ENCODE measurements around the gene CATSPER4.

CATSPER4 gene

DNA sequence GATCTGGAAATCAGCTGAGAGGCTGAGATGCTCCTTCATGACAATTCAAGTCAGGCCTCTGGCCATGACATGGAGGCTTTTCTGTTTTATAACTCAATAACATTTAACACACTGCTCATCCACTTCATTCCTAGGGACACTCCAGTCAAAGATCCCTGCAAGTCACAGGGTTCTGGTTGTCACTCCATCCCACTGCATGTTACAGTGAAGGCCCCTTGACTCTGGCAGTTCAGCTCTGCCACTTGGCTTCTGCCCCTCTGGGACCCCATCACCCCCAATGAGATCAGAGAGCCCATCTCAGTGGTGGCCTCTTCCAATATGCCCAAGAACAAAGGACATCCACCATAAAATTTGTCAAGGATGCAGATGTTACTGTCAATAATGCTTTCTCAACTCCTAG lies 41.5 kb upstream of the CATSPER4 start:
- no peak overlapping the region for H2BK5ac ChIP-seq (ENCODE audit: low read length)
- no peaks in the 10 kb centered on the region for H3K79me1 ChIP-seq (ENCODE audit: low read depth, low read length)
- DNase-seq (ENCODE audit: low spot score) = no peak
- no peak overlapping the region for H3K9ac ChIP-seq (ENCODE audit: low read depth, low read length, poor library complexity)
- no peak overlapping the region for H3K4ac ChIP-seq (ENCODE audit: low read length)
- H3K4me3 ChIP-seq (ENCODE audit: low read length in 2 of 2) = no peak overlapping the region
- no peak overlapping the region for H3K27ac ChIP-seq (replicated peaks; ENCODE audit: low read length)
- no peak overlapping the region for H4K8ac ChIP-seq (ENCODE audit: low read depth, low read length)
- no peak overlapping the region for H3K23ac ChIP-seq (ENCODE audit: low read depth, low read length, poor library complexity)
- no peak overlapping the region for H2AK5ac ChIP-seq (ENCODE audit: low read depth, low read length)
- no peaks in the 10 kb centered on the region for H3K9me3 ChIP-seq (replicated peaks in 1 of 2; ENCODE audit: control insufficient read depth in 2 of 2, insufficient read depth in 1 of 2, low read depth in 1 of 2, low read length in 2 of 2)
- peaks cover 0 to 29% (median 7%) of the 10 kb centered on the region in 3 experiments for H3K27me3 ChIP-seq (ENCODE audit: control insufficient read depth in 3 of 3, insufficient read depth in 3 of 3, low read depth in 1 of 3, low read length in 3 of 3)
- H2BK120ac ChIP-seq (ENCODE audit: low read depth, low read length) = no peak overlapping the region
- H3K4me1 ChIP-seq (ENCODE audit: control insufficient read depth in 2 of 2, insufficient read depth in 1 of 2, low read depth in 1 of 2, low read length in 2 of 2) = peaks cover 0 to under 1% of the 10 kb centered on the region in 2 donors
- no peak overlapping the region for H3K14ac ChIP-seq (ENCODE audit: low read length)
- no peak overlapping the region for H3K4me2 ChIP-seq (ENCODE audit: insufficient read depth, low read length, poor library complexity, severe bottlenecking)
- H2AFZ ChIP-seq (ENCODE audit: low read length) = no peak overlapping the region
- H3K36me3 ChIP-seq (replicated peaks in 1 of 2; ENCODE audit: control insufficient read depth in 2 of 2, insufficient read depth in 2 of 2, low read length in 2 of 2) = no peaks in the 10 kb centered on the region
- no peak overlapping the region for H3K18ac ChIP-seq (ENCODE audit: low read length)
- no peak overlapping the region for H2BK15ac ChIP-seq (ENCODE audit: low read length)
- no peak overlapping the region for H2BK12ac ChIP-seq (ENCODE audit: low read length)
- H4K91ac ChIP-seq (ENCODE audit: low read depth, low read length, poor library complexity) = no peak overlapping the region

DNA sequence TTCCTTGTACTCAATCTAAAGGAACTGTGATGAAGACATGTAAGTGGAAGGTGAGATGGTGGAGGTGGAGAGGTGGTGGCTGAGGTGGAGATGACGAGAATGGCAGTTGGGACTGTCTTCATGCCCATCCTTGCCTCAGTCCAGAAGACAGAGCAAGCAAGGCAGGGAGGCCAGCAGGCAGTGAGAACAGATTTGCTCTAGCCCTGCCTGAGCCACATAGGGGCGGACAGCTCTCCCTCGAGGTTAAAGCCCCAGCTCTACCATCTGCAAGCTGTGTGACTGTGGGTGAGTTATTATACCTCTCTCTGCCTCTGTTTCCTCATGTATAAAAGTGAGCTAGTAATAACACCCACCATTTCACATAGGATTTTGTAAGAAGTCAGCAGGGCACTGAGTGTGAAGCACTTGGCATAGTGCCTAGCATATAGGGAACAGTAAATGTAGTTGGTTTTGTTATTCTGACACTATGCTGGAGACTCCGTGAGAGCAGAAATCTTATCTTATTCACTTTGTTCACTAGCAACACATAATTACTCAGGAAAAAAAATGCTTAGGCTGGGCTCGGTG lies 36.4 kb upstream of the CATSPER4 start:
- peaks cover 0 to 25% (median 12%) of the 10 kb centered on the region in 3 experiments for H3K27me3 ChIP-seq (ENCODE audit: control insufficient read depth in 3 of 3, insufficient read depth in 3 of 3, low read depth in 1 of 3, low read length in 3 of 3)
- no peak overlapping the region for H3K4me2 ChIP-seq (ENCODE audit: insufficient read depth, low read length, poor library complexity, severe bottlenecking)
- no peak overlapping the region for H3K27ac ChIP-seq (replicated peaks; ENCODE audit: low read length)
- H2AFZ ChIP-seq (ENCODE audit: low read length) = no peak overlapping the region
- peaks cover 29 to 39% of the 10 kb centered on the region in 2 donors for H3K4me1 ChIP-seq (ENCODE audit: control insufficient read depth in 2 of 2, insufficient read depth in 1 of 2, low read depth in 1 of 2, low read length in 2 of 2)
- no peak overlapping the region for H3K14ac ChIP-seq (ENCODE audit: low read length)
- no peak overlapping the region for H2AK5ac ChIP-seq (ENCODE audit: low read depth, low read length)
- no peak overlapping the region for H4K8ac ChIP-seq (ENCODE audit: low read depth, low read length)
- H3K9ac ChIP-seq (ENCODE audit: low read depth, low read length, poor library complexity) = no peak overlapping the region
- H3K79me1 ChIP-seq (ENCODE audit: low read depth, low read length) = no peaks in the 10 kb centered on the region
- peak overlapping the region; percentile 15 for H3K18ac ChIP-seq (ENCODE audit: low read length)
- no peak for DNase-seq (ENCODE audit: low spot score)
- H2BK120ac ChIP-seq (ENCODE audit: low read depth, low read length) = no peak overlapping the region
- no peaks in the 10 kb centered on the region for H3K9me3 ChIP-seq (replicated peaks in 1 of 2; ENCODE audit: control insufficient read depth in 2 of 2, insufficient read depth in 1 of 2, low read depth in 1 of 2, low read length in 2 of 2)
- no CpG with 5 or more reads among the region's 5 CpGs for WGBS, 2 donors (ENCODE audit: extremely low coverage in 2 of 2, insufficient read length in 2 of 2, insufficient replicate concordance in 1 of 2)
- H2BK12ac ChIP-seq (ENCODE audit: low read length) = no peak overlapping the region
- no peak overlapping the region for H2BK5ac ChIP-seq (ENCODE audit: low read length)
- H4K91ac ChIP-seq (ENCODE audit: low read depth, low read length, poor library complexity) = no peak overlapping the region
- no peak overlapping the region for H2BK15ac ChIP-seq (ENCODE audit: low read length)
- no peak overlapping the region for H3K23ac ChIP-seq (ENCODE audit: low read depth, low read length, poor library complexity)
- H3K4ac ChIP-seq (ENCODE audit: low read length) = no peak overlapping the region
- H3K4me3 ChIP-seq (ENCODE audit: low read length in 2 of 2) = no peak overlapping the region
- H3K36me3 ChIP-seq (replicated peaks in 1 of 2; ENCODE audit: control insufficient read depth in 2 of 2, insufficient read depth in 2 of 2, low read length in 2 of 2) = no peaks in the 10 kb centered on the region

DNA sequence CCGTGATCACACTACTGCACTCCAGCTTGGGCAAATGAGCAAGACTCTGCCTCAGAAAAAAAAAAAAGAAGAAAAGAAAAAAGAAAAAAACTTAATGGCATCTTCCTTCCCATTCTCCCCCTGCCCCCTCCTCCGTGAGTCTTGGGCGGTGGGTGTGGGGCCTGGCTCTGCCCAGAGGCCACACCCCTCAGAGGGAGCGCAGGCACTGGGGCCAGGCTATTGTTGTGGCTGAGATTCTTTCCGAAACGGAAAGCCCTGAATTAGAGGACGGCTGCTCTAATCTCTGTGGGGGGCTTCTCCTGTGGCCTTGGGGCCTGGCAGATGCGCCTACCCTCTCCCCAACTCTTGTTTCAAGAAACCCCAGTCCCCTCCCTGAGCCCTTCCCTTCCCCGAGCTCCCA lies 35.7 kb upstream of the CATSPER4 start:
- peak overlapping the region; percentile 87 for H2AFZ ChIP-seq (ENCODE audit: low read length)
- H2BK120ac ChIP-seq (ENCODE audit: low read depth, low read length) = peak overlapping the region; percentile 89
- H3K14ac ChIP-seq (ENCODE audit: low read length) = no peak overlapping the region
- peak overlapping the region; percentile 60 for H3K4me2 ChIP-seq (ENCODE audit: insufficient read depth, low read length, poor library complexity, severe bottlenecking)
- no peak overlapping the region for H3K4ac ChIP-seq (ENCODE audit: low read length)
- peak overlapping the region; percentile 50 for H3K18ac ChIP-seq (ENCODE audit: low read length)
- H3K4me1 ChIP-seq (ENCODE audit: control insufficient read depth in 2 of 2, insufficient read depth in 1 of 2, low read depth in 1 of 2, low read length in 2 of 2) = peaks cover 36 to 46% of the 10 kb centered on the region in 2 donors
- no peaks in the 10 kb centered on the region for H3K79me1 ChIP-seq (ENCODE audit: low read depth, low read length)
- no peaks in the 10 kb centered on the region for H3K36me3 ChIP-seq (replicated peaks in 1 of 2; ENCODE audit: control insufficient read depth in 2 of 2, insufficient read depth in 2 of 2, low read length in 2 of 2)
- H3K4me3 ChIP-seq (ENCODE audit: low read length in 2 of 2) = peak overlapping the region in 1 of 2 donors; percentile 27
- H4K8ac ChIP-seq (ENCODE audit: low read depth, low read length) = no peak overlapping the region
- H3K23ac ChIP-seq (ENCODE audit: low read depth, low read length, poor library complexity) = no peak overlapping the region
- no peak overlapping the region for H4K91ac ChIP-seq (ENCODE audit: low read depth, low read length, poor library complexity)
- H3K9me3 ChIP-seq (replicated peaks in 1 of 2; ENCODE audit: control insufficient read depth in 2 of 2, insufficient read depth in 1 of 2, low read depth in 1 of 2, low read length in 2 of 2) = no peaks in the 10 kb centered on the region
- H3K27ac ChIP-seq (replicated peaks; ENCODE audit: low read length) = no peak overlapping the region
- H3K9ac ChIP-seq (ENCODE audit: low read depth, low read length, poor library complexity) = no peak overlapping the region
- no CpG with 5 or more reads among the region's 9 CpGs for WGBS, 2 donors (ENCODE audit: extremely low coverage in 2 of 2, insufficient read length in 2 of 2, insufficient replicate concordance in 1 of 2)
- H2BK12ac ChIP-seq (ENCODE audit: low read length) = no peak overlapping the region
- peak overlapping the region; percentile 57 for H2AK5ac ChIP-seq (ENCODE audit: low read depth, low read length)
- DNase-seq (ENCODE audit: low spot score) = no peak
- no peak overlapping the region for H2BK15ac ChIP-seq (ENCODE audit: low read length)
- no peak overlapping the region for H2BK5ac ChIP-seq (ENCODE audit: low read length)
- peaks cover 0 to 22% (median 12%) of the 10 kb centered on the region in 3 experiments for H3K27me3 ChIP-seq (ENCODE audit: control insufficient read depth in 3 of 3, insufficient read depth in 3 of 3, low read depth in 1 of 3, low read length in 3 of 3)

DNA sequence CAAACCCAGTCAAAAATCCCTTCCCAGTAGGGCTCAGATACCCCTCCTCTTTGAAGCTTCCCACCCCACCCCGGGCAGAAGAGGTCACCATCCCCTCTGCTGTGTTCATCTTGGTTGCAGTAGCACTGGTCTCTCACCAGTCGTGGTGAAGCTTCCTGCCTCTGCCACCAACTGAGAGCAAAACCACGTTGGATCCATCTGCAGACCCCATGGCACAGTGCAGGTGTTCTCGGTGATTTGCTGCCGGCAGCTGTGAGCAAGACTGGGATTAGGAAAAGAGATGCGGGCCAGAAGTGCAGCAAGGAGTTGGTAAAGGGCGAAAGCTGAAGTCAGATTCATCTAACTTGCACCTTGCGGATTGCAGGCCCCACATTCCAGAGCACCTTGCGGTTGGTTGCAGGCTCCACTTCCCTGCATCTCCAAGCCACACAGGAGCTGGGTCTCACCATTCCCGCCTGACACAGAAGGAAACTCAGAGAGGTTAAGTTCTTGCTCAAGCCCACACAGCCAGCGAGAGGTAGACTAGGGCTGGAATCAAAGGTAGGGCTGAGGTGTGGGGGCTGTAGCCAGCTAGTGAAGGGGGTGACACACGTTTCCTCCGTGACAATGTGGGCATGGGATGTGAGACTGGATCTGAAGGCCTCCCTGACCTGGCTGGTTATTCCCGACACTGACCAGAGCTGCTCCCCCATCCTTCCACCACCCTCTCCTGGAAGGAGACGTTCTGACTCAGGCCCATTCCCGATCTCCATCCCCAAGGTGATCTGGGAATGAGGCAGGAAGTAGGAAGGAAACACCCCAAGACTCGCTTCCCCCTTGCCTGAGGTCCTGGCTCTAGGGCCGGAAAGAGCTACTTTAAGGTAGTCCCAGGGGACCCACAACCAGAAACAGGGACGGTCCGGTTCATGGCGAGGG lies 34.8 kb upstream of the CATSPER4 start:
- Histone ChIP-seq H2AK5ac (ENCODE audit: low read depth, low read length) (peak overlapping the region; percentile 57), H3K4me1 (ENCODE audit: control insufficient read depth in 2 of 2, insufficient read depth in 1 of 2, low read depth in 1 of 2, low read length in 2 of 2) (peaks cover 36 to 46% of the 10 kb centered on the region in 2 donors), H3K9me3 (replicated peaks in 1 of 2; ENCODE audit: control insufficient read depth in 2 of 2, insufficient read depth in 1 of 2, low read depth in 1 of 2, low read length in 2 of 2) (no peaks in the 10 kb centered on the region), H3K23ac (ENCODE audit: low read depth, low read length, poor library complexity) (peak overlapping the region; percentile 1), H2BK15ac (ENCODE audit: low read length) (peak overlapping the region; percentile 42), H2BK120ac (ENCODE audit: low read depth, low read length) (no peak overlapping the region), H3K4me2 (ENCODE audit: insufficient read depth, low read length, poor library complexity, severe bottlenecking) (peak overlapping the region; percentile 60), H3K36me3 (replicated peaks in 1 of 2; ENCODE audit: control insufficient read depth in 2 of 2, insufficient read depth in 2 of 2, low read length in 2 of 2) (no peaks in the 10 kb centered on the region), H2BK12ac (ENCODE audit: low read length) (peak overlapping the region; percentile 80), H2BK5ac (ENCODE audit: low read length) (no peak overlapping the region), H2AFZ (ENCODE audit: low read length) (peak overlapping the region; percentile 87), H3K4ac (ENCODE audit: low read length) (no peak overlapping the region), H3K27me3 (ENCODE audit: control insufficient read depth in 3 of 3, insufficient read depth in 3 of 3, low read depth in 1 of 3, low read length in 3 of 3) (peaks cover 0 to 16% (median 12%) of the 10 kb centered on the region in 3 experiments), H3K27ac (replicated peaks; ENCODE audit: low read length) (no peak overlapping the region), H3K79me1 (ENCODE audit: low read depth, low read length) (no peaks in the 10 kb centered on the region), H4K8ac (ENCODE audit: low read depth, low read length) (no peak overlapping the region), H3K14ac (ENCODE audit: low read length) (peak overlapping the region; percentile 66), H3K9ac (ENCODE audit: low read depth, low read length, poor library complexity) (peak overlapping the region; percentile 63), H3K4me3 (ENCODE audit: low read length in 2 of 2) (peak overlapping the region in 1 of 2 donors; percentile 27), H3K18ac (ENCODE audit: low read length) (peak overlapping the region; percentile 81), H4K91ac (ENCODE audit: low read depth, low read length, poor library complexity) (no peak overlapping the region)
- no peak for DNase-seq (ENCODE audit: low spot score)
- WGBS, 2 donors (ENCODE audit: extremely low coverage in 2 of 2, insufficient read length in 2 of 2, insufficient replicate concordance in 1 of 2) = no CpG with 5 or more reads among the region's 21 CpGs
